GM12872 (cell line): ENCODE measurements around the gene MEGF8.

ENCODE experiments used
- CTCF ChIP-seq: IDR thresholded peaks from 3 replicates; pipeline ENCODE4 v1.5.1; 2011; ENCODE audit warnings: low read depth, mild to moderate bottlenecking, low read length, moderate library complexity; ENCODE audit not compliant: insufficient read depth

The MEGF8 gene

GRCh38 chr19:42288387-42288786 lies 37.0 kb upstream of the MEGF8 start:
- TF ChIP-seq CTCF, result no peak

- 0 out of 3 replicates have a peak, but pooled peaks have one; percentile 21 for TF ChIP-seq CTCF
These were observed 36.4 kb upstream of the MEGF8 start for GRCh38 chr19:42288881-42289555.

- no peak for TF ChIP-seq CTCF
These were observed 35.8 kb upstream of the MEGF8 start for GRCh38 chr19:42289556-42290041.

- TF ChIP-seq CTCF, result no peak
These were observed 35.3 kb upstream of the MEGF8 start for GRCh38 chr19:42290136-42290522.

DNA sequence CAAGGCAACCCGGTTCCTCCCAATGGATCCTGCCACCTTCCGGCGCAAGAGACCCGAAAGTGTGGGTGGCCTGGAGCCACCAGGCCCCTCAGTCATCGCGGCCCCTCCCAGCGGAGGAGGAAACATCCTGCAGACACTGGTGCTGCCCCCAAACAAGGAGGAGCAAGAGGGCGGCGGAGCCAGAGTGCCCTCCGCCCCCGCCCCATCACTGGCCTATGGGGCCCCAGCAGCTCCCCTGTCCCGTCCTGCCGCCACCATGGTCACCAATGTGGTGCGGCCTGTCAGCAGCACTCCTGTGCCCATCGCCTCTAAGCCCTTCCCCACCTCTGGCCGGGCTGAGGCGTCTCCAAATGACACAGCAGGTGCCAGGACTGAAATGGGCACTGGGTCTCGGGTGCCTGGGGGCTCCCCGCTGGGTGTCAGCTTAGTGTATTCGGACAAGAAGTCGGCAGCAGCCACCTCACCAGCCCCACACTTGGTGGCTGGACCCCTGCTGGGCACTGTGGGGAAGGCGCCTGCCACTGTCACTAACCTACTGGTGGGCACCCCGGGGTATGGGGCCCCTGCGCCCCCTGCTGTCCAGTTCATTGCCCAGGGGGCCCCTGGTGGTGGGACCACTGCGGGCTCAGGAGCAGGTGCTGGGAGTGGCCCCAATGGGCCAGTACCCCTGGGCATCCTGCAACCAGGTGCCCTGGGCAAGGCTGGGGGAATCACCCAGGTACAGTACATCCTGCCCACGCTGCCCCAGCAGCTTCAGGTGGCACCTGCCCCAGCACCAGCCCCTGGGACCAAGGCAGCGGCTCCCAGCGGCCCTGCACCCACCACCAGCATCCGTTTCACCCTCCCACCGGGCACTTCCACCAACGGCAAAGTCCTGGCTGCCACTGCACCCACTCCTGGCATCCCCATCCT lies 34.7 kb upstream of the MEGF8 start:
- peak; percentile 81 for TF ChIP-seq CTCF

- no peak for TF ChIP-seq CTCF
These were observed 34.0 kb upstream of the MEGF8 start for GRCh38 chr19:42291435-42291810.
